Prostate gland (tissue), 2 donors: Measurements from ENCODE around the gene INPP5J.

Experiments
- CTCF ChIP-seq, 4 experiments: fragments of 200-600 bp in 2 of 4; fragments of 450-650 bp in 2 of 4; sonication (generic) in 2 of 4; IDR thresholded peaks; 1 replicate in 3 of 4; 2 replicates in 1 of 4; pipeline ENCODE4 v1.5.1; 2016 to 2019; ENCODE audit warnings: antibody characterized with exemption in 4 of 4, mild to moderate bottlenecking in 2 of 4, moderate library complexity in 2 of 4
- POLR2A ChIP-seq: fragments of 450-650 bp; IDR thresholded peaks from one replicate; pipeline ENCODE4 v1.6.1; 2016; ENCODE audit warnings: antibody characterized with exemption, mild to moderate bottlenecking

DNA sequence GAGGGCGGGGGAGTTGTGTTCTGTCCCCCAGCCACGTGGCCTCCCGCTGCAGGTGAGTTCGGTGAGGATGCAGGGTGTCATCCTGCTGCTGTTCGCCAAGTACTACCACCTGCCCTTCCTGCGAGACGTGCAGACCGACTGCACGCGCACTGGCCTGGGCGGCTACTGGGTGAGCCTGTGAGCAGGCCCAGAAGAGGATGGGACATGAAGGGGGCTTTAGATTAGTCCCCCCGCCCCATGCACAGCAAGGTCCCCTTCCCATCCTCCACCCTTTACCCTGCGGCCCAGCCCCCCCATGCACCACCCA, 4.1 kb downstream of the INPP5J start:
- no peak for TF ChIP-seq CTCF (IDR thresholded peaks at IDR 0.05)
- TF ChIP-seq POLR2A: no peak
